ENCODE data around the gene RALY. TPM values are rescaled to one million over a fixed set of nuclear protein-coding genes. Genes with fewer than 3 reads are reported as not detected.

RALY gene
- total RNA-seq: 100 to 1,000 TPM; 139 to 152 TPM

GRCh38 chr20:33993576-33994221, at the start of gene RALY:
TSS of gene RALY (plus strand) at chr20:33993911. CDS start at chr20:34072075, 78,164 bp downstream.
- Mint-ChIP-seq H3K27ac (peak within 1 kb of the TSS; percentile 97), H3K9me3 (ENCODE audit: low read depth) (no peaks in the 10 kb centered on the region), H3K27me3 (no peaks in the 10 kb centered on the region), H3K4me3 (peak within 1 kb of the TSS; percentile 97), H3K36me3 (ENCODE audit: low read depth) (peaks cover 26% of the 10 kb centered on the region), H3K4me1 (peaks cover 57% of the 10 kb centered on the region)
- ATAC-seq: peak; percentile 77
- peak; percentile 98 for DNase-seq
- CTCF ChIA-PET: interaction anchor here (0.6 to 2.0 kb wide), 7 partner anchors 9 to 611 kb away, joined by 3 to 7 read pairs (median 3); no protein-coding TSS in a partner anchor
- intact Hi-C loops (cut with DNase I, micrococcal nuclease): loop anchor here (1.0 to 10.0 kb wide), 27 partner anchors 76 to 1961 kb away; partner anchors contain the start of genes CHMP4B (in 2 of the 2), EIF2S2 (in 2 of the 2), SNTA1 (in 2 of the 2) and ACSS2 (in 1 of the 2)
- POLR2A ChIA-PET: interaction anchor here (0.5 to 1.8 kb wide), 16 partner anchors 11 to 504 kb away, joined by 3 to 15 read pairs (median 4); partner anchors contain the start of genes CBFA2T2, CHMP4B, EIF2S2 and PXMP4

GRCh38 chr20:33944914-33945313, 48.8 kb upstream of the RALY start:
- ChIA-PET CTCF (no interaction called here), POLR2A (no interaction called here)
- peaks cover 13% of the 10 kb centered on the region for H3K9me3 Mint-ChIP-seq (ENCODE audit: low read depth)
- peaks cover 3% of the 10 kb centered on the region for H3K36me3 Mint-ChIP-seq (ENCODE audit: low read depth)
- no peaks in the 10 kb centered on the region for H3K27me3 Mint-ChIP-seq
- H3K4me3 Mint-ChIP-seq: no peak overlapping the region
- no peak for ATAC-seq
- no peaks in the 10 kb centered on the region for H3K4me1 Mint-ChIP-seq
- H3K27ac Mint-ChIP-seq: no peak overlapping the region
- no peak for DNase-seq
- intact Hi-C loops (cut with DNase I, micrococcal nuclease): loop anchor here in 1 of 2 experiments (5.0 kb wide), 1 partner anchor 122 kb away; no protein-coding TSS in a partner anchor

- H3K27me3 Mint-ChIP-seq: no peaks in the 10 kb centered on the region
- CTCF ChIA-PET: no interaction called here
- POLR2A ChIA-PET: no interaction called here
- ATAC-seq (no peak), DNase-seq (no peak)
- no peak overlapping the region for H3K4me3 Mint-ChIP-seq
- peaks cover 3% of the 10 kb centered on the region for H3K36me3 Mint-ChIP-seq (ENCODE audit: low read depth)
- intact Hi-C loops (cut with DNase I, micrococcal nuclease): loop anchor here in 1 of 2 experiments (5.0 kb wide), 1 partner anchor 122 kb away; no protein-coding TSS in a partner anchor
- H3K27ac Mint-ChIP-seq: no peak overlapping the region
- H3K4me1 Mint-ChIP-seq: no peaks in the 10 kb centered on the region
- H3K9me3 Mint-ChIP-seq (ENCODE audit: low read depth): peaks cover 13% of the 10 kb centered on the region
Observed at GRCh38 chr20:33945391-33946081, 48.2 kb upstream of the RALY start.

- ATAC-seq (peak; percentile 84), DNase-seq (peak; percentile 76)
- H3K36me3 Mint-ChIP-seq (ENCODE audit: low read depth): peaks cover 5% of the 10 kb centered on the region
- no peak overlapping the region for H3K27ac Mint-ChIP-seq
- H3K4me1 Mint-ChIP-seq: no peaks in the 10 kb centered on the region
- H3K9me3 Mint-ChIP-seq (ENCODE audit: low read depth): peaks cover 13% of the 10 kb centered on the region
- POLR2A ChIA-PET: no interaction called here
- CTCF ChIA-PET: no interaction called here
- no peak overlapping the region for H3K4me3 Mint-ChIP-seq
- intact Hi-C loops (cut with DNase I, micrococcal nuclease): loop anchor here (1.0 to 5.0 kb wide), 4 partner anchors 74 to 181 kb away; no protein-coding TSS in a partner anchor
- H3K27me3 Mint-ChIP-seq: peaks cover 4% of the 10 kb centered on the region
Observed at GRCh38 chr20:33947709-33948295, 45.9 kb upstream of the RALY start.

- CTCF ChIA-PET: interaction anchor here (0.6 to 1.2 kb wide), 4 partner anchors 34 to 121 kb away, joined by 3 to 5 read pairs (median 3); no protein-coding TSS in a partner anchor
- Mint-ChIP-seq H3K36me3 (ENCODE audit: low read depth) (peaks cover 5% of the 10 kb centered on the region), H3K27ac (no peak overlapping the region), H3K27me3 (peaks cover 4% of the 10 kb centered on the region), H3K9me3 (ENCODE audit: low read depth) (peaks cover 13% of the 10 kb centered on the region), H3K4me1 (no peaks in the 10 kb centered on the region), H3K4me3 (no peak overlapping the region)
- POLR2A ChIA-PET: no interaction called here
- DNase-seq (no peak), ATAC-seq (no peak)
- intact Hi-C loops (cut with DNase I, micrococcal nuclease): loop anchor here in 1 of 2 experiments (5.0 kb wide), 1 partner anchor 119 kb away; no protein-coding TSS in a partner anchor
Observed at GRCh38 chr20:33948480-33948879, 45.2 kb upstream of the RALY start.

GRCh38 chr20:33951171-33951570, 42.5 kb upstream of the RALY start:
- Mint-ChIP-seq H3K4me1 (no peaks in the 10 kb centered on the region), H3K4me3 (no peak overlapping the region), H3K36me3 (ENCODE audit: low read depth) (peaks cover 5% of the 10 kb centered on the region), H3K27me3 (peaks cover 4% of the 10 kb centered on the region), H3K27ac (no peak overlapping the region), H3K9me3 (ENCODE audit: low read depth) (peaks cover 13% of the 10 kb centered on the region)
- DNase-seq (no peak), ATAC-seq (no peak)
- ChIA-PET POLR2A (no interaction called here), CTCF (interaction anchor here (1.2 kb wide), 1 partner anchor 71 kb away, joined by 4 read pairs; no protein-coding TSS in a partner anchor)
- intact Hi-C loops (cut with DNase I, micrococcal nuclease): no loop called here

GRCh38 chr20:33954504-33954903, 39.2 kb upstream of the RALY start:
- no peak for DNase-seq
- intact Hi-C loops (cut with DNase I, micrococcal nuclease): no loop called here
- Mint-ChIP-seq H3K4me1 (no peaks in the 10 kb centered on the region), H3K9me3 (ENCODE audit: low read depth) (no peaks in the 10 kb centered on the region), H3K36me3 (ENCODE audit: low read depth) (peaks cover 2% of the 10 kb centered on the region), H3K27me3 (peaks cover 4% of the 10 kb centered on the region), H3K27ac (no peak overlapping the region), H3K4me3 (no peak overlapping the region)
- ChIA-PET POLR2A (no interaction called here), CTCF (no interaction called here)
- no peak for ATAC-seq

- H3K4me3 Mint-ChIP-seq: no peak overlapping the region
- H3K27me3 Mint-ChIP-seq: peaks cover 2% of the 10 kb centered on the region
- DNase-seq (no peak), ATAC-seq (no peak)
- POLR2A ChIA-PET: no interaction called here
- CTCF ChIA-PET: interaction anchor here (0.8 to 1.8 kb wide), 2 partner anchors 11 to 16 kb away, joined by 3 to 5 read pairs; no protein-coding TSS in a partner anchor
- no peak overlapping the region for H3K27ac Mint-ChIP-seq
- intact Hi-C loops (cut with DNase I, micrococcal nuclease): no loop called here
- H3K36me3 Mint-ChIP-seq (ENCODE audit: low read depth): no peaks in the 10 kb centered on the region
- H3K9me3 Mint-ChIP-seq (ENCODE audit: low read depth): no peaks in the 10 kb centered on the region
- no peaks in the 10 kb centered on the region for H3K4me1 Mint-ChIP-seq
Observed at GRCh38 chr20:33963751-33964150, 30.0 kb upstream of the RALY start.

GRCh38 chr20:33964441-33964840, 29.3 kb upstream of the RALY start:
- ATAC-seq (no peak), DNase-seq (no peak)
- Mint-ChIP-seq H3K4me3 (no peak overlapping the region), H3K27me3 (peaks cover 2% of the 10 kb centered on the region), H3K9me3 (ENCODE audit: low read depth) (no peaks in the 10 kb centered on the region), H3K4me1 (no peaks in the 10 kb centered on the region), H3K36me3 (ENCODE audit: low read depth) (no peaks in the 10 kb centered on the region), H3K27ac (no peak overlapping the region)
- ChIA-PET CTCF (interaction anchor here (0.8 kb wide), 1 partner anchor 15 kb away, joined by 3 read pairs; no protein-coding TSS in a partner anchor), POLR2A (no interaction called here)
- intact Hi-C loops (cut with DNase I, micrococcal nuclease): no loop called here

GRCh38 chr20:33967126-33967525, 26.6 kb upstream of the RALY start:
- peaks cover 3% of the 10 kb centered on the region for H3K4me1 Mint-ChIP-seq
- H3K36me3 Mint-ChIP-seq (ENCODE audit: low read depth): no peaks in the 10 kb centered on the region
- H3K27ac Mint-ChIP-seq: no peak overlapping the region
- ATAC-seq: no peak
- H3K27me3 Mint-ChIP-seq: peaks cover 2% of the 10 kb centered on the region
- POLR2A ChIA-PET: no interaction called here
- no peaks in the 10 kb centered on the region for H3K9me3 Mint-ChIP-seq (ENCODE audit: low read depth)
- DNase-seq: no peak
- intact Hi-C loops (cut with DNase I, micrococcal nuclease): no loop called here
- CTCF ChIA-PET: no interaction called here
- no peak overlapping the region for H3K4me3 Mint-ChIP-seq

- CTCF ChIA-PET: interaction anchor here (0.6 to 1.0 kb wide), 4 partner anchors 53 to 1831 kb away, joined by 3 read pairs; no protein-coding TSS in a partner anchor
- H3K27me3 Mint-ChIP-seq: peaks cover 2% of the 10 kb centered on the region
Observed at GRCh38 chr20:33969563-33969962, 24.1 kb upstream of the RALY start.

More at GRCh38 chr20:33969563-33969962, 24.1 kb upstream of the RALY start:
- ATAC-seq: no peak
- Mint-ChIP-seq H3K4me1 (peaks cover 3% of the 10 kb centered on the region), H3K36me3 (ENCODE audit: low read depth) (no peaks in the 10 kb centered on the region), H3K4me3 (no peak overlapping the region), H3K9me3 (ENCODE audit: low read depth) (no peaks in the 10 kb centered on the region), H3K27ac (no peak overlapping the region)
- intact Hi-C loops (cut with DNase I, micrococcal nuclease): no loop called here
- POLR2A ChIA-PET: no interaction called here
- DNase-seq: no peak

Data from activated CD4-positive, alpha-beta T cell treated with anti-CD3 and anti-CD28 coated beads for 36 hours (primary cell).